Ureter (tissue), 1 donor: ENCODE measurements around the gene BIRC6. TPM values are rescaled to one million over a fixed set of nuclear protein-coding genes. Genes with fewer than 3 reads are reported as not detected.
"Not testable (repeated sequence)": the region's sequence is repeated elsewhere in the genome, so short reads cannot be mapped to it uniquely, and the experiment has no call there.

Experiments
- DNase-seq: peaks from one replicate; pipeline ENCODE4 v3.0.0-alpha.2; 2020; ENCODE audit warnings: low spot score
- total RNA-seq: library from RNA; stranded (reverse); gene quantifications from one replicate; pipeline ENCODE4 v1.2.4, GENCODE V29; 2023
- donor health status: DM: yes; HTN: yes; CAD: no.

Gene BIRC6
- total RNA-seq, 1 donor from 2014 or later: 172 TPM

GRCh38 chr2:32502941-32503340, 146.1 kb downstream of the BIRC6 start:
- DNase-seq: no peak

GRCh38 chr2:32504877-32505478, 148.2 kb downstream of the BIRC6 start:
- DNase-seq: no peak

- DNase-seq: no peak
These were observed 149.6 kb downstream of the BIRC6 start for GRCh38 chr2:32506446-32506845.

- DNase-seq: no peak
These were observed 158.1 kb downstream of the BIRC6 start for GRCh38 chr2:32514946-32515345.

- DNase-seq: no peak
These were observed 159.7 kb downstream of the BIRC6 start for GRCh38 chr2:32516567-32516966.

GRCh38 chr2:32522770-32523169, 165.9 kb downstream of the BIRC6 start:
- DNase-seq: no peak

GRCh38 chr2:32523686-32524085, 166.9 kb downstream of the BIRC6 start:
- DNase-seq: no peak

GRCh38 chr2:32532341-32532740, 175.5 kb downstream of the BIRC6 start:
- no peak for DNase-seq

- DNase-seq: no peak
These were observed 176.1 kb downstream of the BIRC6 start for GRCh38 chr2:32532961-32533360.

- DNase-seq: no peak
These were observed 178.0 kb downstream of the BIRC6 start for GRCh38 chr2:32534831-32535230.

GRCh38 chr2:32538735-32539134, 181.9 kb downstream of the BIRC6 start:
- no peak for DNase-seq

GRCh38 chr2:32552483-32552882, 195.7 kb downstream of the BIRC6 start:
- DNase-seq: not testable (repeated sequence)

GRCh38 chr2:32553829-32554432, 197.1 kb downstream of the BIRC6 start:
- DNase-seq: no peak

- no peak for DNase-seq
These were observed 201.7 kb downstream of the BIRC6 start for GRCh38 chr2:32558492-32558891.

- DNase-seq: no peak
These were observed 202.3 kb downstream of the BIRC6 start for GRCh38 chr2:32559136-32559535.

GRCh38 chr2:32562906-32563305, 206.1 kb downstream of the BIRC6 start:
- no peak for DNase-seq

- DNase-seq: no peak
These were observed 207.7 kb downstream of the BIRC6 start for GRCh38 chr2:32564417-32565035.

- DNase-seq: no peak
These were observed 209.1 kb downstream of the BIRC6 start for GRCh38 chr2:32565902-32566301.

GRCh38 chr2:32572030-32572429, 215.2 kb downstream of the BIRC6 start:
- no peak for DNase-seq

- DNase-seq: no peak
These were observed 215.9 kb downstream of the BIRC6 start for GRCh38 chr2:32572737-32573136.

GRCh38 chr2:32591669-32592463, 235.0 kb downstream of the BIRC6 start:
- no peak for DNase-seq

- no peak for DNase-seq
These were observed 237.8 kb downstream of the BIRC6 start for GRCh38 chr2:32594573-32594972.

- DNase-seq: no peak
These were observed 254.5 kb downstream of the BIRC6 start for GRCh38 chr2:32611366-32611765.
